ENCODE data around the gene FAM171A2. TPM values are rescaled to one million over a fixed set of nuclear protein-coding genes. Genes with fewer than 3 reads are reported as not detected.

Gene FAM171A2
- total and polyA plus RNA-seq, 2 of the 4 experiments (the other 2 are of a cell fraction) = 3.2 to 5.9 TPM

DNA sequence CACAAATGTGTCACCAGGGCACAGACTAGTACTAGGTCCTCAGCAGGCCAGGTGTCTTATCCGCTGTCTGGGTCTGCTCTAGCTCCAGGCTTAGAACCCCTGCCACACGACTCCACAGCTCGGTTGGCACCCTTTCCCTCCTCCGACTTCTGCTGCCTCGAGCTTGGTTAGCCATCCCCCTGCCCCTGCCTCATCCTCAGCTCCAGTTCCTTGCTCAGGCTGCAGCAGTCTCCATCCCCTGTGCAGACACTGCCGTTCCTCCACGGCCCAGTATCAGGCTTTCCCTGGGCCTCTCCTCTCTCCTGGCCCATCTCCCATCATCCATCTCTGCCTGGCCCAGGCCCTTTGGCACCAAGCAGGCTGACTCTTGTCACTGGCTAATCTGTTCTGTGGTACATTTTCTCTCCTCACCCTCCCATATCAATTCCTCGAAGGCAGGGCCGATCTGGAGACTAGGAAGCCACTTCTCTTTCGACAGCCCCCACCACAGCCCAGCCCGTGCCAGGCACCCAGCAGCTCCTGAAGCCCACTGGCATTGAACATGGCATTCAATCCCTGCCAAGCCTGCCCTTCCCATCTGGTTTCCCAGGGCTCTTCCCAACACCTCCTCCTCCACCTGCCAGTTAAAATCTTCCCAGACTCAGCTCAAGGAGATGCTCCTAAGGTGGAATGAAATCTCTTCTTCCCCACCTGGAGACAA is 20.0 kb downstream of the FAM171A2 start:
- Histone ChIP-seq H2AK9ac (replicated peaks; ENCODE audit: low read depth, low read length, poor library complexity) (no peak overlapping the region), H3K27me3 (ENCODE audit: control insufficient read depth, insufficient read depth, low read length) (no peaks in the 10 kb centered on the region), H3K27ac (ENCODE audit: insufficient read depth, low read length) (no peak overlapping the region), H4K91ac (ENCODE audit: insufficient read depth, low read depth, low read length) (no peak overlapping the region), H3K4me1 (ENCODE audit: control insufficient read depth, insufficient read depth, low read length) (peaks cover 4% of the 10 kb centered on the region; the same call in 1 of the 2 replicates), H4K5ac (ENCODE audit: low read depth, low read length) (no peak overlapping the region), H2AFZ (replicated peaks; ENCODE audit: low read length, poor library complexity) (peak overlapping the region; percentile 57), H2AK5ac (ENCODE audit: low read depth, low read length) (0 out of 2 replicates have a peak overlapping the region, but pooled peaks have one; percentile 24), H3K23ac (ENCODE audit: low read depth, low read length) (no peak overlapping the region), H2BK5ac (ENCODE audit: low read depth, low read length, poor library complexity, severe bottlenecking) (no peak overlapping the region), H3K14ac (replicated peaks; ENCODE audit: low read depth, low read length) (no peak overlapping the region), H3K4me3 (ENCODE audit: insufficient read depth, low read depth, low read length) (no peak overlapping the region), H3K9me1 (ENCODE audit: insufficient read depth, low read length) (peaks cover 10% of the 10 kb centered on the region; the same call in 1 of the 2 replicates), H4K8ac (ENCODE audit: low read depth in 2 of 2, low read length in 2 of 2) (peak overlapping the region; percentile 7 to 91; a peak in 3 of 4 replicates), H3K4me2 (ENCODE audit: low read depth, low read length) (no peak overlapping the region), H2BK120ac (ENCODE audit: low read depth, low read length) (no peak overlapping the region), H3K56ac (ENCODE audit: extremely low read depth, insufficient read depth, low read length) (no peak overlapping the region), H2BK20ac (ENCODE audit: low read depth, low read length) (no peak overlapping the region), H3K4ac (ENCODE audit: low read depth, low read length) (no peak overlapping the region), H3K9ac (ENCODE audit: low read depth, low read length) (no peak overlapping the region), H3K36me3 (ENCODE audit: control insufficient read depth, insufficient read depth, low read length) (no peaks in the 10 kb centered on the region), H2BK15ac (ENCODE audit: low read depth, low read length) (no peak overlapping the region), H3K9me3 (ENCODE audit: control insufficient read depth, insufficient read depth, low read length) (no peaks in the 10 kb centered on the region), H4K20me1 (ENCODE audit: insufficient read depth, low read length) (peaks cover 5% of the 10 kb centered on the region; the same call in 1 of the 2 replicates), H3K18ac (ENCODE audit: low read depth, low read length) (no peak overlapping the region), H3K79me1 (ENCODE audit: low read depth in 1 of 2, low read length in 2 of 2) (peaks cover 5 to 24% of the 10 kb centered on the region in 2 experiments)
- no peak for DNase-seq
- dilution Hi-C loops (cut with HindIII; ENCODE audit: low sequenced_read_pairs, unreplicated experiment) (no loop called here), in situ Hi-C loops (cut with MboI; ENCODE audit: low sequenced_read_pairs) (no loop called here), intact Hi-C loops (cut with micrococcal nuclease) (no loop called here)
- TF ChIP-seq NFE2L2 (IDR thresholded peaks at IDR 0.05; ENCODE audit: low read depth, low read length) (no peak), POLR2A (IDR thresholded peaks at IDR 0.05; ENCODE audit: low read depth, low read length) (no peak), CEBPB (IDR thresholded peaks at IDR 0.05; ENCODE audit: low read depth, low read length) (no peak), SMC3 (IDR thresholded peaks at IDR 0.05; ENCODE audit: low read depth, low read length) (no peak), MXI1 (IDR thresholded peaks at IDR 0.05; ENCODE audit: borderline replicate concordance, low read depth, low read length) (no peak), RAD21 (IDR thresholded peaks at IDR 0.05; ENCODE audit: low read length) (no peak), RCOR1 (IDR thresholded peaks at IDR 0.05; ENCODE audit: insufficient replicate concordance, low read length) (no peak), CTCF (conservative IDR thresholded peaks at IDR 0.05; ENCODE audit: low read depth, low read length) (no peak), MAZ (IDR thresholded peaks at IDR 0.05; ENCODE audit: borderline replicate concordance, low read depth, low read length) (no peak), BHLHE40 (IDR thresholded peaks at IDR 0.05; ENCODE audit: low read depth, low read length) (no peak)
- TF ChIP-seq, protein P1, sequence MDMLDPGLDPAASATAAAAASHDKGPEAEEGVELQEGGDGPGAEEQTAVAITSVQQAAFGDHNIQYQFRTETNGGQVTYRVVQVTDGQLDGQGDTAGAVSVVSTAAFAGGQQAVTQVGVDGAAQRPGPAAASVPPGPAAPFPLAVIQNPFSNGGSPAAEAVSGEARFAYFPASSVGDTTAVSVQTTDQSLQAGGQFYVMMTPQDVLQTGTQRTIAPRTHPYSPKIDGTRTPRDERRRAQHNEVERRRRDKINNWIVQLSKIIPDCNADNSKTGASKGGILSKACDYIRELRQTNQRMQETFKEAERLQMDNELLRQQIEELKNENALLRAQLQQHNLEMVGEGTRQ (IDR thresholded peaks at IDR 0.05; ENCODE audit: low read depth, low read length) = no peak
- TF ChIP-seq, protein P2, sequence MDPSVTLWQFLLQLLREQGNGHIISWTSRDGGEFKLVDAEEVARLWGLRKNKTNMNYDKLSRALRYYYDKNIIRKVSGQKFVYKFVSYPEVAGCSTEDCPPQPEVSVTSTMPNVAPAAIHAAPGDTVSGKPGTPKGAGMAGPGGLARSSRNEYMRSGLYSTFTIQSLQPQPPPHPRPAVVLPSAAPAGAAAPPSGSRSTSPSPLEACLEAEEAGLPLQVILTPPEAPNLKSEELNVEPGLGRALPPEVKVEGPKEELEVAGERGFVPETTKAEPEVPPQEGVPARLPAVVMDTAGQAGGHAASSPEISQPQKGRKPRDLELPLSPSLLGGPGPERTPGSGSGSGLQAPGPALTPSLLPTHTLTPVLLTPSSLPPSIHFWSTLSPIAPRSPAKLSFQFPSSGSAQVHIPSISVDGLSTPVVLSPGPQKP (IDR thresholded peaks at IDR 0.05; ENCODE audit: borderline replicate concordance, low read depth, low read length) = no peak
- BruUV-seq (replicated peaks) = no TSS peak
- ChIA-PET POLR2A (ENCODE audit: unreplicated experiment) (interaction anchor here (0.5 kb wide), 1 partner anchor 301 kb away, joined by 6 read pairs; no protein-coding TSS in a partner anchor), CTCF (interaction anchor here (1.4 kb wide), 1 partner anchor 133 kb away, joined by 5 read pairs; no protein-coding TSS in a partner anchor)
- 59% methylated on average over 10 of the region's 11 CpGs; no CpG with 5 or more reads in 1 of the 2 experiments for WGBS, 2 experiments (ENCODE audit: extremely low coverage in 2 of 2, insufficient read length in 1 of 2)
- no peak for ATAC-seq (ENCODE audit: low read depth)

All from IMR-90 (cell line).